ENCODE results near the gene TSPAN16.
A peak's percentile ranks its signal among the peaks of the same experiment; 100 is the strongest.
"Not testable (repeated sequence)": the region's sequence is repeated elsewhere in the genome, so short reads cannot be mapped to it uniquely, and the experiment has no call there.

TSPAN16 gene

DNA sequence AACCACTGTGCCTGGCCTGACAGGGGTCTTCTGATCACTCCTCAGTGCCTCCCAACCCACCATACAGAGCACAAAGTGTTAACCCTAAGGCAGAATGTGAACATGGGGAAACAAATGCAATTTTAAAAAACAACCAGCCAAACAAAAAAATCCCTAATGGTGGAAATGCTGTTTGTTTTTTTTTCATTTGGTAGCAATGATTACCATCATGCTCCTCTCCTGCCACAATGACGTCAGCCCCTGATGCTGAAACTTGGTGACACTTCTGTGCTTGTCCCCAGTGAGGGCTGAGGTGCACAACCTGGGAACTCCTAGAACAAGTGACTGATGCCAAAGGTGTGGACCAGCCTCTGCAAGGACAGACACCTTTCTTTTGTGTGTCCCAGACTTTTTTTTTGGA is 4.0 kb upstream of the TSPAN16 start:
- H3K9me3 ChIP-seq (ENCODE audit: control insufficient read depth, low read length), result no peaks in the 10 kb centered on the region
- DNase-seq (ENCODE audit: low read depth), result no peak
- H3K4me3 ChIP-seq (ENCODE audit: low read length), result no peak overlapping the region
- H3K36me3 ChIP-seq (ENCODE audit: control insufficient read depth, insufficient read depth, low read length, severe bottlenecking), result no peaks in the 10 kb centered on the region
- no peaks in the 10 kb centered on the region for H3K27me3 ChIP-seq (replicated peaks; ENCODE audit: control insufficient read depth, insufficient read depth, low read length)
- peaks cover 17% of the 10 kb centered on the region for H3K4me1 ChIP-seq (ENCODE audit: control insufficient read depth, insufficient read depth, low read length)
- H3K9ac ChIP-seq (ENCODE audit: low read length), result no peak overlapping the region

DNA sequence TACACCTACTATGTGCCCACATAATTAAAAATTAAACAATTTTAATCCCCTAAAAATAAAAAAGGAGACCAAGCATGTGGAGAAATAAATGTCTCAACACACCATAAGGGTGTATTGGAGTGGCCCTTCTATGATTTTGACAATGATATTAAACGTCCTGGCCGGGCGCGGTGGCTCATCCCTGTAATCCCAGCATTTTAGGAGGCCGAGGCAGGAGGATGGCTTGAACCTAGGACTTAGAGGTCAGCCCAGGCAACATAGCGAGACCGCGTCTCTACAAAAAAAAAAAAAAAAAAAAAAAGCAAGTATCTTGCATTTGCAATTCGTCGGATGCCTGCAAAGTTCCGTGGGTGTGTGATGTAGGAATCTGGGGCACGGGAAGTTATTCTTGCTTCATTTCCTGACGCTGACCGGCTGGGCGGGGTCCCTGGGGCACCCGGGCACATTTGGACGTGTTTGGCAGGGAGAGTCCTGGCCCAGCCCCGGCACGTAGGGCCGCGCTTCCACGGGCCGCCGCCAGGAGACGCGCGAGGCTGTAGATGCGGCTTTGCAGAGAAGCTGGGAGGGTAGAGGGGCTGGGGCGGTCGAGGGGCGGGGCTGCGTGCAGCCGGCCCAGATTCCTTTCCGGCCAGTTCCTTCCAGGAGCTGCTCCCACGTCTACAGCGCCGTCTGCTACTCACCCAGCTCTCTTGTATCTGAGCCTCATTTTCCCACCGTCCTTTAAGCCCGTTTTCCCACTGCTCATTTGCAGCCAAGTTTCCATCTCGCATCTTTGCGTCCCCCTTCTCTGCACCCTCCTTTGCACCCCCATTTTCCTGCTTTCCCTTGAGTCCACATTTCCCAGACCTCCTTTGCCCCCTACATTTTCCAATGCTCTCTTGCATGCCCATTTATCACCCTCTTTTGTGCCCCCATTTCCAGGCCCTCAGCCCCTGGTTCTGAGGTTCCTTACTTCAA is 2.2 kb upstream of the TSPAN16 start:
- H3K27me3 ChIP-seq (replicated peaks; ENCODE audit: control insufficient read depth, insufficient read depth, low read length), result no peaks in the 10 kb centered on the region
- peak overlapping the region; percentile 66 for H3K4me3 ChIP-seq (ENCODE audit: low read length)
- peak overlapping the region; percentile 71 for H3K9ac ChIP-seq (ENCODE audit: low read length)
- H3K36me3 ChIP-seq (ENCODE audit: control insufficient read depth, insufficient read depth, low read length, severe bottlenecking), result no peaks in the 10 kb centered on the region
- H3K4me1 ChIP-seq (ENCODE audit: control insufficient read depth, insufficient read depth, low read length), result peaks cover 20% of the 10 kb centered on the region
- H3K9me3 ChIP-seq (ENCODE audit: control insufficient read depth, low read length), result no peaks in the 10 kb centered on the region
- DNase-seq (ENCODE audit: low read depth), result peak; percentile 98

DNA sequence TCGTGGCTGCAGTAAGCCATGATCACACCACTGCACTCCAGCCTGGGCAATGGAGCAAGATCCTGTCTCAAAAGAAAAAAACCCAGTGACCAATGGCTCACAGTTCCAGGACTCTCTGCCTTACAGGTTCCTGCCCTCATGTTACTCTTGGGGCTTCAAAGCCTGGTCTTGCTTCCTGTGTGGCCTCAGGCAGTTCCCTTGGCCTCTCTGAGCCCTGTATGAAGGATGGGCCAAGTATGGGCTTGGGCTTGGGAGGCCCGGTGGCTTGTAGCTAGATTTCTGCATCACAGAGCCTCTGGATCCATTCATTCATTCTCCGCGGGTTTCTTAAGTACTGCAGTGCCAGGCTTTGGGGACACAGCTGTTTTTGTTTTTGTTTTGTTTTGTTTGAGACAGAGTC is 780 bp upstream of the TSPAN16 start:
- Histone ChIP-seq H3K4me3 (ENCODE audit: low read length) (no peak overlapping the region), H3K27me3 (replicated peaks; ENCODE audit: control insufficient read depth, insufficient read depth, low read length) (peaks cover 7% of the 10 kb centered on the region)

DNA sequence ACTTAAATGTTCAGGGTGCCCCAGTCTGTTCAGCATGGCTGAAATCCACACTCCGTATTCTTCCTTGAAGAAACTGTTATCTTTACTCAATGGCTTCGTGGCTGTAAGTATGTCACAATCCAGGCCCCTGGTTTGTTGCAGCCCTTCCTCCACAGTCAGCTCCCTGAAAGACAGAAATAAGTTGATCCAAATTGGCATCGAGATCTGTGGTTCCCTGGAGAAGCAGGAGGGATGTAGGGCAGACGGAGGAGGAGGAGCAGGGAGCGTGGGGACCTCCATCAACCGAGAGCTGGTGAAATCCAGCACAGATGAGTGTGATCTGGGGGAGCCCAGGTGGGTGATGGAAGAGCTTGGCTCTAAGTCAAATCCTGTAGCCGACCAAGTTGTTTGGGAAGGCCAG is 304 bp downstream of the TSPAN16 start:
- Histone ChIP-seq H3K9ac (ENCODE audit: low read length) (peak overlapping the region; percentile 44), H3K36me3 (ENCODE audit: control insufficient read depth, insufficient read depth, low read length, severe bottlenecking) (no peaks in the 10 kb centered on the region), H3K4me1 (ENCODE audit: control insufficient read depth, insufficient read depth, low read length) (peaks cover 20% of the 10 kb centered on the region), H3K4me3 (ENCODE audit: low read length) (no peak overlapping the region), H3K27me3 (replicated peaks; ENCODE audit: control insufficient read depth, insufficient read depth, low read length) (peaks cover 14% of the 10 kb centered on the region), H3K9me3 (ENCODE audit: control insufficient read depth, low read length) (no peaks in the 10 kb centered on the region)
- peak; percentile 35 for DNase-seq (ENCODE audit: low read depth)

More for the DNA sequence above, 780 bp upstream of the TSPAN16 start:
- H3K4me1 ChIP-seq (ENCODE audit: control insufficient read depth, insufficient read depth, low read length), result peaks cover 20% of the 10 kb centered on the region
- no peaks in the 10 kb centered on the region for H3K36me3 ChIP-seq (ENCODE audit: control insufficient read depth, insufficient read depth, low read length, severe bottlenecking)
- no peaks in the 10 kb centered on the region for H3K9me3 ChIP-seq (ENCODE audit: control insufficient read depth, low read length)
- H3K9ac ChIP-seq (ENCODE audit: low read length), result no peak overlapping the region
- no peak for DNase-seq (ENCODE audit: low read depth)

DNA sequence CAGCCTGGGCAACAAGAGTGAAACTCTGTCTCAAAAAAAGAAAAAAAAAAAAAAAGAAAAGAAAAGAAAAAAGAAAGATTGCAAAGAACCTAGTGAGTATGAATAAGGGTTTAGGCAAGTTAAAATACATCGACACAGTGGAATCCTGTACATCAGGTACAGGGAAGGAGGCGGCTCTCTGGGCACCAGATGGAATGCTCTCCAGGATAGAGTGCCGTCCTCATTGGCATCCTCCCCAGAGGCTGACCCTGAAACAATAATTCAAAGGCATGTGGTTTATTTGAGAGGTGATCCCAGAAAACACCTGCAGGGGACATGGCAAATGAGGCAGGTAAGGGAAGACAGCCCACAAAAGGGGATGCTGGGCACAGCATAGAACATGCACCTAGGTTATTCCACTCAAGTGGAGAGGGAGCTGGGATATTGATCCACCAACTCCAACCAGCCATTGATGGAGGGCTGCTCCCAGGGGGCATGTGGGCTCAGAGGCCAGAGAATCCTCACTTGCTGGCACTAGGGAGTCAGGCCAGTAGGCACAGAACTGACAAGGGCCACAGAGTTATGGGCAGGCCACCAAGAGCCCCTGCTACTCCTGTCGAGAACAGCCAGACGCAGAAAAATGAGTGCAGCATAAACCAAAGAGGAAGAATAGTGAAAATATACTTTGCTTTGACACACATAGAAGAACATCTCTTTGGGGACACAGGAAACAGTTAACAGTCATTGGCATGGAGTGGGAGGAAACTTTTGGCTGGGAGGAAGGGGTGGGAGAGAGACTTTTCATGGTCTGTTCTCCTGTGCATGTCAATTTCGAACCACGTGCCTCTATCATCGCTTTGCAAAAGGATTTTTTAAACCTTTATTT is 4.2 kb downstream of the TSPAN16 start:
- Histone ChIP-seq H3K36me3 (ENCODE audit: control insufficient read depth, insufficient read depth, low read length, severe bottlenecking) (no peaks in the 10 kb centered on the region), H3K9me3 (ENCODE audit: control insufficient read depth, low read length) (no peaks in the 10 kb centered on the region), H3K4me3 (ENCODE audit: low read length) (no peak overlapping the region), H3K9ac (ENCODE audit: low read length) (no peak overlapping the region), H3K4me1 (ENCODE audit: control insufficient read depth, insufficient read depth, low read length) (peaks cover 16% of the 10 kb centered on the region), H3K27me3 (replicated peaks; ENCODE audit: control insufficient read depth, insufficient read depth, low read length) (peaks cover 14% of the 10 kb centered on the region)
- no peak for DNase-seq (ENCODE audit: low read depth)

DNA sequence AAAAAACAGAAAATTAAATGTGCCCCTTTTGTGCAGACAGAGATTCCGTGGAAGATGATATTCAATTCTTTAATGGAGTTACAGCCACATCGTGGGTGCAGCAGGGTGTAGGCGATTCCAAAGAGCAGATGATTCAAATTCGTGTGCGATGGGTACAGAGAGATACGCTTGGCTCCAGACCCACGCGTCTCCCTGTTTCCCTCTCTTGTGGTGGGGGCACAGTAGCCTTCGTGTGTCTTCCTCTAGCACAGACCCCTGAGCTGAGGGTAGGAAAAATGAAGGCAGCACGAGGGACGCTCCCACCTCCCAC is 4.8 kb downstream of the TSPAN16 start:
- Histone ChIP-seq H3K36me3 (ENCODE audit: control insufficient read depth, insufficient read depth, low read length, severe bottlenecking) (no peaks in the 10 kb centered on the region), H3K9me3 (ENCODE audit: control insufficient read depth, low read length) (no peaks in the 10 kb centered on the region), H3K4me3 (ENCODE audit: low read length) (no peak overlapping the region), H3K4me1 (ENCODE audit: control insufficient read depth, insufficient read depth, low read length) (peaks cover 14% of the 10 kb centered on the region), H3K9ac (ENCODE audit: low read length) (no peak overlapping the region), H3K27me3 (replicated peaks; ENCODE audit: control insufficient read depth, insufficient read depth, low read length) (peaks cover 14% of the 10 kb centered on the region)
- DNase-seq (ENCODE audit: low read depth), result no peak

DNA sequence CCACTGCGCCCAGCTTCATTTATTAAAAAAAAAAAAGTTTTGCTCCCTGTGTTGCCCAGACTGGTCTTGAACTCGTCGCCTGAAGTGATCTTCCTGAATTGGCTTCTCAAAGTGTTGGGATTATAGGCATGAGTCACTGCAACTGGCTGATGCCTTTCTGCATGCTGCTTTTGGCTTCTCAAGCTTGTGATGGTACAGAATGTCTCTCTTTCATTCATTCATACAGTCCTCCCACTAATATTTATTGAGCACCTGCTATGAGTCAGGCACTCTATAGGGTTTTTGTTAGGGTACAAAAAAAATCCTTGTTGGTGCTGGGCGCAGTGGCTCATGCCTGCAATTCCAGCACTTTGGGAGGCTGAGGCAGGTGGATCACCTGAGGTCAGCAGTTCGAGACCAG is 9.0 kb downstream of the TSPAN16 start:
- DNase-seq (ENCODE audit: low read depth), result no peak
- no peaks in the 10 kb centered on the region for H3K36me3 ChIP-seq (ENCODE audit: control insufficient read depth, insufficient read depth, low read length, severe bottlenecking)
- no peak overlapping the region for H3K4me3 ChIP-seq (ENCODE audit: low read length)
- H3K27me3 ChIP-seq (replicated peaks; ENCODE audit: control insufficient read depth, insufficient read depth, low read length), result peaks cover 18% of the 10 kb centered on the region
- no peaks in the 10 kb centered on the region for H3K4me1 ChIP-seq (ENCODE audit: control insufficient read depth, insufficient read depth, low read length)
- no peak overlapping the region for H3K9ac ChIP-seq (ENCODE audit: low read length)
- no peaks in the 10 kb centered on the region for H3K9me3 ChIP-seq (ENCODE audit: control insufficient read depth, low read length)

DNA sequence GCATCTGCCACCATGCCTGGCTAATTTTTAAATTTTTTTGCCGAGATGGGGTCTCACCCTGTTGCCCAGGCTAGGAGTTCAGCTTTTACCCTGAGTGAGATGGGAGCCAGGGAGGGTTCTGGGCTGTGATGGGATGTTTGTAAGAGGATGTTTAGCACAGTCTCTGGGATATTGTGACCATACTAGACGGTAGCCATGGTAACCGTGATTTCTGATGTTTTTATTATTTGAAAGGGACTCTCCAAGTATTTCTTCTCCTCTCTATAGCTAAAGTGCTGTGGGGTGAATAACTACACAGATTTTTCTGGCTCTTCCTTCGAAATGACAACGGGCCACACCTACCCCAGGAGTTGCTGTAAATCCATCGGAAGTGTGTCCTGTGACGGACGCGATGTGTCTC is 10.4 kb downstream of the TSPAN16 start:
- DNase-seq (ENCODE audit: low read depth), result no peak

DNA sequence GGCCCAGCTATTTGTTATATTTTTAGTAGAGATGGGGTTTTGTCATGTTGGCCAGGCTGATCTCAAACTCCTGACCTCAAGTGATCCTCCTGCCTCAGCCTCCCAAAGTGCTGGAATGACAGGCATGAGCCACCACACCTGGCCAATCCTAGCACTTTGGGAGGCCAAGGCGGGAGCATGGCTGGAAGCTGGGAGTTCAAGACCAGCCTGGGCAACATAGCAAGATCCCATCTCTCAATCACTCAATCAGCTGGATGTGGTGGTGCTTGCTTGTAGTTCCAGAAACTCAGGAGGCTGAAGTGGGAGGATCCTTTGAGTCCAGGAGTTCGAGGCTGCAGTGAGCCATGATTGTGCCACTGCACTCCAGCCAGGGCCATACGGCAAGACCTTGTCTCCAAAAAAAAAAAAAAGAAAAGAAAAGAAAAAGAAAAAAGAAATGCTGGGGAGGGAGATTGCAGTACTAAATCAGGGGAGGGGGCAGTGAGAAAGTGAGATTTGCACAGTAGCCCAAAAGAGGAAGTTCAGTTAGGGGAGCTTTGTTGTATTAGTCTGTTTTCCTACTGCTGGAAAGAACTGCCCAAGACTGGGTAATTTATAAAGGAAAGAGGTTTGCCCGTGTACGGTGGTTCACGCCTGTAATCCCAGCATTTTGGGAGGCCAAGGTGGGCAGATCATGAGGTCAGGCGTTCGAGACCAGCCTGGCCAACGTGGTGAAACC is 24.5 kb downstream of the TSPAN16 start:
- peaks cover 16% of the 10 kb centered on the region for H3K4me1 ChIP-seq (ENCODE audit: control insufficient read depth, insufficient read depth, low read length)
- H3K36me3 ChIP-seq (ENCODE audit: control insufficient read depth, insufficient read depth, low read length, severe bottlenecking); H3K4me3 ChIP-seq (ENCODE audit: low read length); H3K9ac ChIP-seq (ENCODE audit: low read length); H3K9me3 ChIP-seq (ENCODE audit: control insufficient read depth, low read length); H3K27me3 ChIP-seq (replicated peaks; ENCODE audit: control insufficient read depth, insufficient read depth, low read length); DNase-seq (ENCODE audit: low read depth): not testable (repeated sequence)

More for the DNA sequence above, 10.4 kb downstream of the TSPAN16 start:
- no peaks in the 10 kb centered on the region for H3K36me3 ChIP-seq (ENCODE audit: control insufficient read depth, insufficient read depth, low read length, severe bottlenecking)
- no peak overlapping the region for H3K4me3 ChIP-seq (ENCODE audit: low read length)
- no peaks in the 10 kb centered on the region for H3K9me3 ChIP-seq (ENCODE audit: control insufficient read depth, low read length)
- H3K9ac ChIP-seq (ENCODE audit: low read length), result no peak overlapping the region
- no peaks in the 10 kb centered on the region for H3K4me1 ChIP-seq (ENCODE audit: control insufficient read depth, insufficient read depth, low read length)
- peaks cover 13% of the 10 kb centered on the region for H3K27me3 ChIP-seq (replicated peaks; ENCODE audit: control insufficient read depth, insufficient read depth, low read length)

DNA sequence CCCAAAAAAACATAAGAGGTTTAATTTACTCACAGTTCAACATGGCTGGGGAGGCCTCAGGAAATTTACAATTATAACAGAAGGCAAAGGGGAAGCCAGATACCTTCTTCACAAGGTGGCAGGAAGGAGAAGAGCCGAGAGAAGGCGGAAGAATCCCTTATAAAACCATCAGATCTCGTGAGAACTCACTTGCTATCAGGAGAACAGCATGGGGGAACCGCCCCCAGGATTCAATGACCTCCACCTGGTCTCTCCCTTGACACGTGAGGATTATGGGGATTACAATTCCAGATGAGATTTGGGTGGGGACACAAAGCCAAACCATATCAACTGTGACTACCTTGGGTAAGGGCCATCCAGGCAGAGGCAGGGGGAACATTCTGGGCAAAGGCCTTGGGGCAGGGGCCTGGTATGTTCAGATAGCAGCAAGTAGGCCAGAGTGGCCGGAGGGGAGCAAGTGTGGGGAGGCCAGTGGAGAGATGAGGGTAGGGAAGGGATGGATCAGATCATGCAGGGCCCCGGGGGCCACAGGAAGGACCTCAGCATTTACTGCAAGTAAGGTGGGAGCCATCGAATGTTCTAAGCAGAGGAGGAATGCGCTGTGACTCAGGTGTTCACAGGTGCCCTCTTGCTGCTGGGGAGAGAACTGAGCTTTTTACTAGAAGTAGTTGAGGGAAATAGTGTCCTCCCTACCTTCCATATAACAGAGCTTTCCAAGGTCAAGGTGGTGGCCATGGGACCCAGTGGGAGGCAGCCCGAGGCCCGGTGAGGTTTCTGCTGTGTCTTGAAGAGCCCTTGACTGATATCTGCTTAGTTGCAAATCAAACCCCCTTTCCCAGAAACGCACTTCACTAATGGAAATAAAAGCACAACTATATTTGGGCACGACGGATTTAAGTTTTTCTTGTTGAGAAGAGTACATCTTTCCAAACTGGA is 25.5 kb downstream of the TSPAN16 start:
- H3K9me3 ChIP-seq (ENCODE audit: control insufficient read depth, low read length), result no peaks in the 10 kb centered on the region
- DNase-seq (ENCODE audit: low read depth), result no peak
- H3K4me3 ChIP-seq (ENCODE audit: low read length), result no peak overlapping the region
- no peak overlapping the region for H3K9ac ChIP-seq (ENCODE audit: low read length)
- H3K36me3 ChIP-seq (ENCODE audit: control insufficient read depth, insufficient read depth, low read length, severe bottlenecking), result no peaks in the 10 kb centered on the region
- no peaks in the 10 kb centered on the region for H3K27me3 ChIP-seq (replicated peaks; ENCODE audit: control insufficient read depth, insufficient read depth, low read length)
- peaks cover 16% of the 10 kb centered on the region for H3K4me1 ChIP-seq (ENCODE audit: control insufficient read depth, insufficient read depth, low read length)
